Endometrium (tissue), 2 donors: ENCODE data around the gene CENPP.
A peak's percentile ranks its signal among the peaks of the same experiment; 100 is the strongest.

Source experiments
- FAIRE-seq: peaks from 2 replicates; lab custom pipeline; 2012; peaks lifted over from hg19 to GRCh38; lab: Jason Lieb, UNC
- donor health status: control.
- donor health status: control.

The CENPP gene

GRCh38 chr9:92480986-92481633, 155.4 kb downstream of the CENPP start:
- peak; percentile 90 for FAIRE-seq

- FAIRE-seq, result peak; percentile 95
These were observed 156.6 kb downstream of the CENPP start, which contains the start of gene ASPN for GRCh38 chr9:92482329-92482728. ASPN (minus strand) TSS chr9:92482506.

GRCh38 chr9:92482805-92483204, 157.1 kb downstream of the CENPP start:
- FAIRE-seq, result no peak

DNA sequence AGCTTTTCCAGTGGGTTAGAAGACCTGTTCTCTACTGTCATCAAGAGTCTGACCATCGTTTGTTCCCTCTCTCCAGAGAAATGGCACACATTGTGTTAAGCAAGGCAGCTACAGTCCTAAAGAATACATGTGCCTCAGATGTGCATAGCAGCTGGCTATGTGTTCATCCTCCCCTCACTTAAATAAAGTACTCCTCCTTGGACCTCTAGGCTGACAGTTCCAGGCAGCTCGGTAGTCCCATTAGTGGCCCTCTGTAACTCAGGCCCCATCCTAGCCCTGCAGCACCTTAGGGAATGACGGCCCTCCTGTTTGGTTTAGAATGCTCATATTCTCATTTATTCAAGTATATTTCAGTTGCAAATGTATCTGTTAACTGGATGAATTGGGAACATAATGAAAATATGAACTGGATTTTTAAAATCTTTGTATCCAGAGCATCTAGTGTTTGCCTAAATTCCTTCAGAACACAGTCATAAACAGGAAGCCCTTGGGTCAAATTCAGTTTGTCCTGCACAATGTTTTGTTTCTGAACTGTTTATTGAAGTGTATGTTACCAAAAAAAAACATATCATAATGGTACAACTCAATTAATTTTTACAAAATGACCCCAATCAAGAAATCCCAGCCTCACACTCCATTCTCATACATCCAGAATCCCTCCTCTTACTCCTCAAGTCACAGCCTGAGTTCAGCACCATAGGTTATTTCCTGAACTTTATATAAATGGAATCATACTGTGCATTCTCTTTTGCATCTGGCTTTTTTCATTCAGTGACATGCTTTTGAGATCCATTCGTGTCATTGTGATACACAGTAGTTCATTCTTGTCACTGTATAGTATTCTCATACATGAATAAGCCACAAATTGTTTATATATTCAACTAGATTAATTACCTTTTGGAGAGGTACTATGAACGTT, 158.1 kb downstream of the CENPP start:
- FAIRE-seq, result peak; percentile 21

- FAIRE-seq, result no peak
These were observed 158.8 kb downstream of the CENPP start for GRCh38 chr9:92484563-92484962.

DNA sequence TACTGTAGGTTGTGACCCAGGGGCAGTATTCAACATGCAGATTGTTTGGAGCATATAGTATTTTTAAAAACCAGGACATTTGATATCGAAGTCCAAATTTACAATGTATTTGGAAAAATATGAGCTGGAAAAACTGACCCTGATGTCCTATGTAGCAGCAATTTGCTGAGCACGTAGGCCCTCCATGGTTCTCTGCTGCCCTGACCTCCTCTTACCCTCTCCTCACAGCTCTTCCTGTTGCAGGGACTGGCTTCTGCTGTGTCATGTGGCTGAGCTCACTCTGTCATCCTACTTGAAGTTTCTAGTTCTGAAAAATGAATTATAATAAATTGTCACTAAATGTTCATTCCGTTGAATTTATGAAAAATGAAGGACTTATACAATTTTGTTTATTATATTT, 160.6 kb downstream of the CENPP start:
- FAIRE-seq, result no peak

DNA sequence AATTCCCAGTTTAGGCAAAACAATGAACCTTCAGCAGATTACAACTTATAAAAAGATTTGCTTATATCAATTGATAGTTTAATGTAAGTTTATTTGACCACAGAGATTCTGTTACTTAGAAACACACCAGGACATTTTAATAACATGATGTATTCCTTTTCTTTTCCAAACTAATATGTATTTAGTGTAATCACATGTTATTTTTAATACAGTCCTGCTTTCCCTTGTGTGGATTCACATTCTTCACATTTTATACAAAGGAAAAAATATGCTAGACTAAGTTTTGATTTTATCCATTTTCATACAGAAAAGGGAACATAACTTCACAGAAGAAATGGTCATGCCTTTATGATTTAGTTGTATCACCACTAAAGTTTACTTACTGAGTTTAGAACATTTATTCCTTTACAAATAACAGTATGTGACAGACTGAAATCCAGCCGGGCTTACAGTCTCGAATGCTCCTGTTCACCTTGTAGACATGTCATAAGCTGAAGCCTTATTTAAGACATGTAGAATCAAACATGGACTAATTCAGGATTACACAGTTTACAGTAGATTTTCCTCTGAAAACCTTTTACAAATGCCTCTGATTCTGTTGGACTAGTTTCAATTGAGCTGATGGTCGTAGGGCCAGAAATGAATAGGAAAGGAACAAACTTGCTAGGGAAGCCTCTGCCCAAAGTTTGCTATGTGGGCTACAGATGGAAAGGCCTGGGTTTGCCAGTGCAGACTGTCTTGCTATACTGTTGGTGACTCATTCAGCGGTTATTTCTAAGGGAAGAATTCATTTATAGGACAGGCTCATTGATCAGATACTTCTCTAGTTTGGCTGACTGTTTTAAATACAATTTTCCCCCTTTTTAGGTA, 163.2 kb downstream of the CENPP start:
- FAIRE-seq, result no peak

DNA sequence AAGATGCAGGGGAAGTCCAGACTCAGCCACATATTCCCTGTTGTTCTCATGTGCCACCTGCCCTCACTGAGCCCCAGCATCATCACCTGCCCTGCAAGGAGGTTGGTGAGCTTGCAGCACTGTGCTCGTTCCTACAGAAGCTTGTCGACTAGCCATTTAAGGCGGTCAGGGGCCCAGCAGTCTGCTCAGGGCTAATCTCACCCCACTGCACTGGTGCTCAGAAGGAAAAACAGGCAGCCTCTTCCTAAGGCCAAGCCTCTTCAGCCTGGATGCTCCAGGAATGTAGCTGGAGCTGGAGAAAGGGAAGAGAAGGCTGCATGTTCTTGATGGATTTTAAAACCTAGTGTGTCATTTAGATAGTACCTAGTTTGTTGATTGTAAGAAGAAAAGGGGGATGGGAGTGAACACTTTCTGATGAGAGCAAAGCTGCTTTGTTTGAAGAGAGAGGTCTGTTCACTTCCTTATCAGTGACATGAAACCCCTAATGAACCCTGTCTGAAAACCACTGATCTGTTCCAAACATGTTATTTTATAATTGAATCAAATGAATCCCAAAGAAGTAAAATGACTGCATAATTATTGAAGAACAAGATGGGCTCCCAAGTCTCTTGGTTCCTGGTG, 167.1 kb downstream of the CENPP start:
- FAIRE-seq, result no peak

DNA sequence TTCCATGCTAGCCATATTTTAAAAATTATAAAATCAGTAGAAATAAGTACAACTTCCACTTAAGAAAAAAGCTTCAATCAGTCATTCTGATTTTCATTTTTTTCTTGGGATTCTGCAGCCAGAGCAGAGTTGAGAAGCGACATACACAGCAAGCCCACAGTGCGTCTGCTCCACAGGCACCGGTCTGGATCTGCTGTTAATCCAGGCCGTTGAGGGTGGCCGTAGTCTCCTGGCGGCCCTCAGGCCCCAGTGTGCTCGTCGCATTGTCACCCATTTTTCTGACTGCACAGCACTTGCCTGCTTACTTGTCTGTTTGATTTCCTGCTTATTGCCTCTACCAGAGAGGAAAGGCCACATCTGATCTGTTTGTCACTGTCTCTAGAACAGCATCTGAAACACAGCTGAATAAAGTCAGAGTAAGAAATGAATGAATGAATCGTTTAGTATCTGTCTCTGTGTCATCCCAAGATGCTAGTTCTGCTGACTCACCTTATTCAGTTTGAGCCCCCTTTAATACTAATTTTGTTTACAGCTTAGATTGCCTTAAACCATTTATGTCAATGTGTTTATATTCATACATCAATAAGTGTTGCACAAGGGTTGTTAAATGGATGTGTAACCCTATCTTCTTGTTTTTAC, 168.1 kb downstream of the CENPP start:
- no peak for FAIRE-seq

- no peak for FAIRE-seq
These were observed 169.1 kb downstream of the CENPP start for GRCh38 chr9:92494856-92495255.

- no peak for FAIRE-seq
These were observed 170.8 kb downstream of the CENPP start for GRCh38 chr9:92496396-92497176.

- no peak for FAIRE-seq
These were observed 173.9 kb downstream of the CENPP start for GRCh38 chr9:92499701-92500100.

- FAIRE-seq, result no peak
These were observed 175.0 kb downstream of the CENPP start for GRCh38 chr9:92500725-92501124.

GRCh38 chr9:92501671-92502393, 176.1 kb downstream of the CENPP start:
- FAIRE-seq, result no peak

GRCh38 chr9:92503156-92503555, 177.4 kb downstream of the CENPP start:
- no peak for FAIRE-seq

GRCh38 chr9:92504881-92505280, 179.1 kb downstream of the CENPP start:
- FAIRE-seq, result no peak

- no peak for FAIRE-seq
These were observed 180.6 kb downstream of the CENPP start for GRCh38 chr9:92506184-92506857.

DNA sequence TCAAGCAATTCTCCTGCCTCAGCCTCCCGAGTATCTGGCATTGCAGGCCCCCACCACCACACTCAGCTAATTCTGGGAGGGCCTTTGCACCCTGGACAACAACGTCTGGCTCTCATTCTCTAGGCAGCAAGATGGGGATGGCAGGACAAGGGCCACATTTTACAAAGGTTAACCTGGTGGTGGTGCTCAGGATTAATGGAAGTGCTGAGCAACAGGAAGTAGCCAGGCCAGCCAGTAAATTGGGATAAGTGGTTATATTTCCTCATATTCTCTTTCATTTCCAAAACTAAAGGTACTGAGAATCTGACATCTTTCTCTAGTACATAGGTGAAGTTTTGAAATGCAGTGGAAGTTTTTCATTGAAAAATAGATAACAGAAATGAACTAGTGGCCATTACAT, 181.3 kb downstream of the CENPP start:
- no peak for FAIRE-seq

- no peak for FAIRE-seq
These were observed 181.7 kb downstream of the CENPP start for GRCh38 chr9:92507496-92507895.
